Left lobe of liver (tissue), 2 donors: Measurements from ENCODE around the gene ST7L. TPM values are rescaled to one million over a fixed set of nuclear protein-coding genes. Genes with fewer than 3 reads are reported as not detected.
"Not testable (repeated sequence)": the region's sequence is repeated elsewhere in the genome, so short reads cannot be mapped to it uniquely, and the experiment has no call there.

Experiments
- ATAC-seq: fragments of 200-7000 bp; cut with Tn5 transposase; one replicate; pipeline ENCODE4 v1.9.1; 2020; ENCODE audit warnings: mild to moderate bottlenecking, moderate library complexity
- DNase-seq: peaks from one replicate; pipeline ENCODE4 v3.0.0-alpha.2; 2020; ENCODE audit warnings: low spot score
- total RNA-seq: library from RNA; stranded (reverse); gene quantifications from one replicate; pipeline ENCODE4 v1.2.1, GENCODE V29; 2021
- donor health status: DM: no; HTN: no; CAD: no; lungs with moderate emphysema.
- donor health status: DM: no; HTN: yes; CAD: no.

Gene ST7L
- total RNA-seq, 1 donor from 2014 or later = 6.2 TPM

DNA sequence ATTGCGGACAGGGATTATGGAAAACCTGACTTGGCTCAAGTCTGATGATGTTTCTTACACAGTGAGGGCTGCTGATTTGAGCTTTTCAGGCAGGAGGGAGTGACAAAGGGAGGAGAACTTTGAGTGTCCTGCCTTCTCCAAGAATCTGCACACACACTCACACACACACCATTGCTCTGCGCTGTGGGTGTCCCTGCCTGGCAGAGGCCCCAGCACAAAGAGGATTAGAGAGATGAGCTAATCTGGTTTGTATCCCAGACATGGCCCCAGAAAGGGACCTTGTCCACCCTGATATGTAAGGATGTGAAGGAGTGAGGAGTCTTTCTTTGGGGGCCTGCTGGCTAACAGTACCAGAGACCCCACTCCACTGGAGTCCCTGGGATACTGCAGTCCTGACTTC is 116.1 kb downstream of the ST7L start:
- DNase-seq (no peak), ATAC-seq (no peak)

DNA sequence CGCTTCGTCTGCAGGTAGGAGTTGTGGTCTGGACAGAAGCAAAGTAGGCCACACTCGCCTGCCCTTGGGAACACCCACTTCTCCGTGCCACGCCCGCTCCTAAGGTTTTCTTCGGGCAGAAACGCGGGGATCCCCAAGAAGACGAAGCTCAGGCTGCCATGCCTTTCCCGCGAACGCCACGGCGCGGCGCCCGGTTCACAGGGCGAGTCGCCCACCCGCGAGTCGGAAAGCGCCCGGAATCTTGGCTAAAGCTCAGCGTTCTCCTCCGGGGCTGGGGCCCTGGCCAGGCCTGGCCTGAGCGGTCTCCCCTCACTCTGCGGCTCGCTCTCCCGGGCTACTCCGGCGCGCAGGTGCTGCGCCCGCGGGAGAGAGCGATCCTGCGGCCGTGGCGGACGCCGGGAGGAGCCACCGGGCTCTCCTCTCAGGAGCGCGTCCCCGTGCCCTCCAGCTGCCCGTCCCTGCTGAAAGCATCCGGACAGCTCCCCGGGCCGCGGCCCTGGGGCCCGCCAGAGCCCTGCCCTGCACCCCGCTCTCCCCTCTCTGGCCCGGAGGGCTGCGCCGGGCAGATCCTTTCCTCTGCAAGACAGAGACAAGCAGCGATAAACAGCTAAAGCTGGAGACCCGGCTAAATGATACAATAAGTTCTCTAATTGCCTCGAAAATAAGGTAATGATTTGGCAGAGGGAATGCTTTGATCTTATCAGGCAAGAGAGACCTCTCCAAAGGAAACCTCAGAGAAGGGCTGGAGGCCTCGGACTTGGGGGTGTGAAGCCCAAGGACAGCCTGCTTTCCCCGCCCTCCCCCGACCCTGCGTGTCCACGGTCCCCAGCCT is 116.9 kb downstream of the ST7L start:
- DNase-seq (peak; percentile 62), ATAC-seq (peak; percentile 89)

DNA sequence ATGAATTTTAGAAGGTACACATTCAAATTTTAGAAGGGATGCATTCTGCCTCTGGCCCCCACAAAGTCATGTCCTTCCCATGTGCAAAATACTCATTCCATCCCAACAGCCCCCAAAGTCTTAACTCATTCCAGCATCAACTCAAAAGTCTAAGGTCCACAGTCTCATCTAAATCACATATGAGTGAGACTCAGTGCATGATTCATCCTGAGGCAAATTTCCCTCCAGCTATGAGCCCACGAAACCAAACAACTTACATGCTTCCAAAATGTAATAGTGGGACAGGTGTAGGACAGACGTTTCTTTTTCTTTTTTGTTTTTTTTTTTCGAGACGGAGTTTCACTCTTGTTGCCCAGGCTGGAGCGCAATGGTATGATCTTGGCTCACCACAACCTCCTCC is 122.7 kb downstream of the ST7L start:
- DNase-seq (no peak), ATAC-seq (no peak)

DNA sequence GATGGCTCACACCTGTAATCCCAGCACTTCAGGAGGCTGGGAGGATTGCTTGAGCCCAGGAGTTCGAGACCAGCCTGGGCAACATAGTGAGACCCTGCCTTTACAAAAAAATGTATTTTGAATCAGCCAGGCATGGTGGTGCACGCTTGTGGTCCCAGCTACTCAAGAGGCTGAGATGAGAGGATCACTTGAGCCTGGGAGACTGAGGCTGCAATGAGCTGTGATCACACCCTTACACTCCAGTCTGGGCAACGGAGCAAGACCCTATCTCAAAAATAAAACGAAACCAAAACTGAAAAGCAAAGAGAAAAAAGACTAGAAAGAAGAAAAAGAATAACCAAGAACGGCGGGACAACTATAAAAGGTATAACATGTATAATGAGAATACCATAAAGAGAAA is 125.6 kb downstream of the ST7L start:
- ATAC-seq (no peak), DNase-seq (no peak)

DNA sequence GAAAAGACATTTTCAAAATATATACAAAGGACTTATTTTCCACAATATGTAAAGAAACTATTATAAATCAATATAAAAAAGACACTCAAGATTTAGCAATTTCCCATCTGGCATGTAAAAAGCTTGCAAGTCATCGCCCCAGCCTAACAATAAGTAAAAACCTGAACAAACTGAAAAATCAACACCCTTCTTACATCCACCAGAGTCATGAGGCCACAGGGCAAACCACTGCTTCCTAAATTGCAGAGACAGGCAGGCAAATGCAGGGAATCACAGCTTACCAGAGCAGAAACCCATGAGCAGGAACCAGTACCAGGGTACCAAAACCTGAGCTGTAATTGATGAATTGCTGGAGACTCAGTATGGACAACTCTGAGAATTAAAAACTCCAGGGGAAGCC is 126.9 kb downstream of the ST7L start:
- no peak for ATAC-seq

DNA sequence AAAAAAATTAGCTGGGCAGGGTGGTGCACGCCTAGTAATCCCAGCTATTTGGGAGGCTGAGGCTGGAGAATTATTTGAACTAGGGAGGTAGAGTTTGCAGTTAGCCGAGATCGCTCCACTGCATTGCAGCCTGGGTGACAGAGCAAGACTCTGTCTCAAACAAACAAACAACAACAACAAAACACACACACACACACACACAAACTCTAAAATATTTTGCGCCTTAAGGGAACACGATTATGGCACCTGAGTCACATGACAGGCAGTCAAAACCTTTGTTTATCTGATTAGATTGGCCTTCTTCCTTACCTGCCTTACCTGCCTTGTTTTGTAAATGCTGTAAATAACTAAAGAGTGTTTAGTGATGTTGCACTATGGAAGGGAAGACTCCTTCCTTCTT is 130.8 kb downstream of the ST7L start:
- ATAC-seq = no peak
- no peak for DNase-seq

More for the DNA sequence above, 126.9 kb downstream of the ST7L start:
- DNase-seq = no peak

DNA sequence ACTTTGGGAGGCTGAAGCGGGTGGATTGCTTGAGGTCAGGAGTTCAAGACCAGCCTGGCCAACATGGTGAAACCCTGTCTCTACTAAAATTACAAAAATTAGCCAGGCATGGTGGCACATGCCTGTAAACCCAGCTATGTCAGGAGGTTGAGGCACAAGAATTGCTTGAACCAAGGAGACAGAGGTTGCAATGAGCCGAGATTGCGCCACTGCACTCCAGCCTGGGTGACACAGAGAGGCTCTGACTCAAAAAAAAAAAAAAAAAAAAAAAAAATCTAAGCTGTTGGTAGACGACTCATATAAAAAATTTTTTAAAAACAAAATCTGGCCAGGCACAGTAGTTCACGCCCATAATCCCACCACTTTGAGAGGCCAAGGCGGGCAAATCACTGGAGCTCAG is 131.3 kb downstream of the ST7L start:
- not testable (repeated sequence) for DNase-seq, ATAC-seq

DNA sequence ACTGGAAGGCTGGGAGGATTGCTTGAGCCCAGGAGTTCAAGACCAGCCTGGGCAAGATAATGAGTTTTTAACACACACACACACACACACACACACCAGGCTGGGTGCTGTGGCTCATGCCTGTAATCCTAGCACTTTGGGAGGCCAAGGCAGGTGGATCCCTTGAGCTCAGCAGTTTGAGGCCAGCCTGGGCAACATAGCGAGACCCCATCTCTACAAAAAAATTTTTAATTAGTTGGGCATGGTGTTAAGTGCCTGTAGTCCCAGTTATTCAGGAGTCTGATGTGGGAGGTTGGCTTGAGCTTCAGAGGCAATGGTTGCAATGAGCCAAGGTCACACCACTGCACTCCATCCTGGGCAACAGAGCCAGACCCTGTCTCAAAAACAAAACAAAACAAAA is 132.9 kb downstream of the ST7L start:
- ATAC-seq, DNase-seq: not testable (repeated sequence)

DNA sequence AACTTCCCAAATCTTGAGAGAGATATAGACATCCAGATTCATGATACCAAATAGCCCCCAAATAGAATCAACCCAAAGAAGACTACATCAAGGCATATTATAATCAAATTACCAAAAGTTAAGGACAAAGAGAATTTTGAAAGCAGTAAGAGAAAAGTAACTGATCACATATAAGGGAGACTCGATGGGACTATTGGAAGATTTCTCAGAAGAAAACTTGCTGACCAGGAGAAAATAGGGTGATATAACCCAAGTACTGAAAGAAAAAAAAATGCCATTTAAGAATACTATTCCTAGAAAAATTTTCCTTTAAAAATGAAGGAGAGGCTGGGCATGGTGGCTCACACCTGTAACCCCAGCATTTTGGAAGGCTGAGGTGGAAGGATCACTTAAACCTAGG is 140.6 kb downstream of the ST7L start:
- DNase-seq (no peak), ATAC-seq (no peak)

DNA sequence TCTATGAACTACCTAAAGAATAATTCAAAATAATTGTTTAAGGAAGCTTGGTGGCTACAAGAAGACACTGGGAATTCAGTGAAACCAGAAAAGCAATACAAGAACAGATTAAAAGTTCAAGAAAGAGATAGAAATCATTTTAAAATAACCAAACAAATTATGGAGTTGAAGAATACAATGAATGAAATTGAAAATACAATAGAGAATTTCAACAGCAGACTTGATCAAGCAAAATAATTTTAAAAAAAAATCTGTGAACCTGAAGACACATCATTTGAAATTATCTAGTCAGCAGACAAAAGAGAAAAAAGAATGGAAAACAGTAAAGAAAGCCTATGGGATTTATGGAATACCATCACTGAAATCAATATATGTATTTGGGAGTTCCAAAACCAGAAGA is 141.4 kb downstream of the ST7L start:
- no peak for ATAC-seq

More for the DNA sequence above, 141.4 kb downstream of the ST7L start:
- no peak for DNase-seq

Other genes with a start within 250 kb of the ST7L start
- 4.5 TPM for gene CTTNBP2NL, start 222.9 kb downstream of the ST7L start, total RNA-seq
- gene WNT2B, start 110.2 kb downstream of the ST7L start, total RNA-seq = 0.40 TPM
- gene CAPZA1, start 691 bp upstream of the ST7L start, total RNA-seq = 32.8 TPM
- 44.3 TPM for gene MOV10, start 55.5 kb upstream of the ST7L start, total RNA-seq
- gene RHOC, start 88.0 kb upstream of the ST7L start, total RNA-seq = 55.3 TPM
- gene PPM1J, start 96.2 kb upstream of the ST7L start, total RNA-seq = 0.33 TPM